Endothelial cell of umbilical vein (primary cell): Measurements from ENCODE around the gene CBLC. TPM values are rescaled to one million over a fixed set of nuclear protein-coding genes. Genes with fewer than 3 reads are reported as not detected.

Source experiments
- BruUV-seq: library from RNA; stranded (reverse); fragments of 400-500 nt; replicated peaks from 2 replicates; lab custom pipeline; 2021; lab: Mats Ljungman, UMichigan
- CTCF ChIA-PET: fragments of 300-600, 350-600 bp; sonication (Branson Sonifier 250); formaldehyde crosslinking; loops from one replicate; lab custom pipeline; 2021; ENCODE audit warnings: antibody characterized with exemption, inconsistent platforms; lab: Charles Lee
- POLR2A ChIA-PET: fragments of 300-600, 350-600 bp; sonication (Branson Sonifier 250); formaldehyde crosslinking; loops from one replicate; lab custom pipeline; 2021; ENCODE audit warnings: antibody characterized with exemption, inconsistent platforms; lab: Charles Lee
- DNase-seq: peaks from one replicate; pipeline ENCODE4 v3.0.0-alpha.2; 2011; ENCODE audit warnings: low read depth, low spot score
- FAIRE-seq: peaks from 2 replicates; lab custom pipeline; 2011; peaks lifted over from hg19 to GRCh38; lab: Jason Lieb, UNC
- H2AFZ ChIP-seq: 2 replicates; pipeline ENCODE4 v1.6.0; 2012; ENCODE audit warnings: low read depth, low read length, control low read depth, inconsistent platforms
- H3K27ac ChIP-seq: 2 replicates; pipeline ENCODE4 v1.5.1; 2011; ENCODE audit warnings: low read depth, mild to moderate bottlenecking, control low read depth, low read length, moderate library complexity; ENCODE audit not compliant: insufficient read depth
- H3K27me3 ChIP-seq, 2 experiments: 2 replicates each; pipeline versions ENCODE4 v1.6.0 to v1.6.1; 2011; ENCODE audit warnings: low read length in 2 of 2, mixed read lengths in 1 of 2; ENCODE audit not compliant: control insufficient read depth in 2 of 2, insufficient read depth in 2 of 2
- H3K36me3 ChIP-seq, 2 experiments: 2 replicates in 1 of 2; 3 replicates in 1 of 2; pipeline ENCODE4 v1.5.1; 2011; ENCODE audit warnings: low read length in 2 of 2, mild to moderate bottlenecking in 1 of 2, moderate library complexity in 1 of 2; ENCODE audit not compliant: control insufficient read depth in 2 of 2, insufficient read depth in 2 of 2; ENCODE audit errors: extremely low read depth in 1 of 2
- H3K4me1 ChIP-seq: 3 replicates; pipeline ENCODE4 v1.5.1; 2011; ENCODE audit warnings: mild to moderate bottlenecking, low read length; ENCODE audit not compliant: control insufficient read depth, insufficient read depth; ENCODE audit errors: extremely low read depth
- H3K4me2 ChIP-seq: 2 replicates; pipeline ENCODE4 v1.6.1; 2011; ENCODE audit warnings: low read length, control low read depth, mixed read lengths; ENCODE audit not compliant: insufficient read depth
- H3K4me3 ChIP-seq, 3 experiments: fragments of 200-600 bp in 1 of 3; sonication (generic), shearing (Covaris generic) in 1 of 3; replicated peaks in 1 of 3; 2 replicates each; pipeline ENCODE4 v1.5.1; 2011 to 2016; ENCODE audit warnings: control low read depth in 3 of 3, low read length in 3 of 3, mild to moderate bottlenecking in 2 of 3, inconsistent platforms in 1 of 3, low read depth in 1 of 3, moderate library complexity in 1 of 3; ENCODE audit not compliant: insufficient read depth in 1 of 3
- H3K79me2 ChIP-seq: 2 replicates; pipeline ENCODE4 v1.6.0; 2012; ENCODE audit warnings: low read length, inconsistent platforms; ENCODE audit not compliant: control insufficient read depth, insufficient read depth
- H3K9ac ChIP-seq: replicated peaks from 2 replicates; pipeline ENCODE3; 2011; ENCODE audit warnings: low read length, control low read depth; ENCODE audit not compliant: insufficient read depth; ENCODE audit errors: extremely low read depth
- H3K9me1 ChIP-seq: replicated peaks from 3 replicates; pipeline ENCODE4 v1.6.0; 2011; ENCODE audit warnings: mild to moderate bottlenecking, low read length; ENCODE audit not compliant: control insufficient read depth, insufficient read depth; ENCODE audit errors: extremely low read depth
- H3K9me3 ChIP-seq: replicated peaks from 2 replicates; pipeline ENCODE4 v1.5.1; 2012; ENCODE audit warnings: low read length, inconsistent platforms; ENCODE audit not compliant: control insufficient read depth, insufficient read depth
- H4K20me1 ChIP-seq: replicated peaks from 2 replicates; pipeline ENCODE3; 2011; ENCODE audit warnings: mild to moderate bottlenecking, low read length; ENCODE audit not compliant: control insufficient read depth, insufficient read depth; ENCODE audit errors: extremely low read depth
- CTCF ChIP-seq, 2 donors: IDR thresholded peaks; 1 replicate in 1 of 2; 2 replicates in 1 of 2; pipeline ENCODE4 v1.5.1; 2011; ENCODE audit warnings: low read length in 2 of 2, mild to moderate bottlenecking in 2 of 2, moderate library complexity in 2 of 2, control low read depth in 1 of 2, inconsistent platforms in 1 of 2, low read depth in 1 of 2; ENCODE audit not compliant: insufficient read depth in 1 of 2; ENCODE audit errors: extremely low read depth in 1 of 2
- EZH2 ChIP-seq: IDR thresholded peaks from 2 replicates; pipeline ENCODE4 v1.6.1; 2012; ENCODE audit warnings: borderline replicate concordance, low read depth, mild to moderate bottlenecking, moderate library complexity, low read length, inconsistent platforms; ENCODE audit not compliant: severe bottlenecking
- FOS ChIP-seq: IDR thresholded peaks from 2 replicates; pipeline ENCODE4 v1.6.1; 2011; ENCODE audit warnings: mild to moderate bottlenecking, low read length, moderate library complexity, borderline replicate concordance; ENCODE audit not compliant: insufficient read depth
- GATA2 ChIP-seq: IDR thresholded peaks from 2 replicates; pipeline ENCODE4 v1.7.0; 2011; ENCODE audit warnings: low read depth, mild to moderate bottlenecking, moderate library complexity, mixed read lengths, low read length; ENCODE audit not compliant: insufficient read length, insufficient read depth
- JUN ChIP-seq: IDR thresholded peaks from 2 replicates; pipeline ENCODE4 v1.6.1; 2011; ENCODE audit warnings: borderline replicate concordance, low read depth; ENCODE audit not compliant: insufficient read length, insufficient read depth
- MAX ChIP-seq: IDR thresholded peaks from 2 replicates; pipeline ENCODE4 v1.6.1; 2011; ENCODE audit not compliant: insufficient read depth, insufficient read length
- MYC ChIP-seq: IDR thresholded peaks from one replicate; pipeline ENCODE4 v1.6.1; 2011; ENCODE audit warnings: mild to moderate bottlenecking, low read depth, low read length
- POLR2A ChIP-seq: IDR thresholded peaks from 2 replicates; pipeline ENCODE4 v1.6.1; 2012; ENCODE audit warnings: low read depth, mild to moderate bottlenecking, control low read depth, low read length
- POLR2AphosphoS5 ChIP-seq: IDR thresholded peaks from 2 replicates; pipeline ENCODE4 v1.6.1; 2012; ENCODE audit warnings: low read depth, mild to moderate bottlenecking, control low read depth, low read length, moderate library complexity; ENCODE audit not compliant: insufficient read depth
- dilution Hi-C: fragments of 300-500 bp; cut with MboI; formaldehyde crosslinking; loops from one replicate; pipeline ENCODE4 v1.15.0; 2019; ENCODE audit warnings: low sequenced_read_pairs; ENCODE audit not compliant: extremely low pct_ligation_motif_present
- intact Hi-C: fragments of 100-400 bp; cut with micrococcal nuclease; formaldehyde crosslinking; loops from one replicate; pipeline ENCODE4 v1.10.0; 2022
- polyA plus RNA-seq, 4 experiments: library from polyadenylated mRNA; depleted of rRNA in 3 of 4; stranded (reverse) in 3 of 4; unstranded in 1 of 4; fragments of >200 nt; gene quantifications; 2 replicates each; pipeline versions ENCODE4 v1.2.1 to v1.2.3, GENCODE V29; 2011 to 2012; ENCODE audit warnings: missing spikeins in 1 of 4
- total RNA-seq: library from RNA; stranded (reverse); gene quantifications from 2 replicates; pipeline ENCODE4 v1.2.3, GENCODE V29; 2021

CBLC gene
- total and polyA plus RNA-seq, 2 donors (not counting 3 experiments of a cell fraction or from before 2014, with no cell fraction given) = 0.04 TPM; not detected in 1

DNA sequence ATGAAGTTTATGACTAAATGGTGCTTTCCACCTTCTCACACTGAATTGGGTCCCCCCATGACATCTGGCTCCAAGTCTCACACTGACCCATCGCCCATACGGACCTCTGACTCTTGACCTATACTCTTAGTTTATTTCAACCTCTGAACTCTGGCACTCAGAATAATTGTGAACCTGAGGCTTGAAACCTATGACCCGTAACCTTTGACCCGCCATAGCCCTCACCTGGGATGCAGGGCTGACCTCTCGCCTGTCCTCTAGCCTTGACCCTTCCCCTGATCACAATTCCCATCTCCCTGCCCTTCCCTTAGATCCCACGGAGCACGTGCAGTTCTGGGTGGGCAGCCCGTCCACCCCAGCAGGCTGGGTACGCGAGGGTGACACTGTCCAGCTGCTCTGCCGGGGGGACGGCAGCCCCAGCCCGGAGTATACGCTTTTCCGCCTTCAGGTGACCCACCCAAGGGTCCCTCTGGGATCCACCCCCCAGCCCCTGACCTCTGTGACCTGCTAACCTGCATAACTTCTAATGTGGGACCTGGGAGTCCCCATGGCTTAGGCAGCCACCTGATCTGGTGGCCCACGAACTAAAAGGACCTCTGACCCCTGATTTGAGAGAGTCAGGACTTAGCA is 36.3 kb downstream of the CBLC start:
- FAIRE-seq (no peak), DNase-seq (no peak)
- ChIA-PET POLR2A (no interaction called here), CTCF (no interaction called here)
- Histone ChIP-seq H3K4me1 (peaks cover 6% of the 10 kb centered on the region), H3K9ac (no peak overlapping the region), H3K4me2 (no peak overlapping the region), H4K20me1 (no peaks in the 10 kb centered on the region), H2AFZ (no peak overlapping the region), H3K79me2 (no peaks in the 10 kb centered on the region), H3K27me3 (no peaks in the 10 kb centered on the region), H3K27ac (no peak overlapping the region), H3K9me3 (no peaks in the 10 kb centered on the region), H3K9me1 (no peaks in the 10 kb centered on the region), H3K4me3 (no peak overlapping the region), H3K36me3 (peaks cover 2 to 5% of the 10 kb centered on the region in 2 experiments)
- no TSS peak for BruUV-seq
- TF ChIP-seq EZH2 (no peak), GATA2 (no peak), MAX (no peak), MYC (no peak), CTCF (IDR thresholded peaks at IDR 0.05; ENCODE audit: extremely low read depth in 1 of 2, insufficient read depth in 1 of 2, low read depth in 1 of 2, low read length in 2 of 2) (no peak), FOS (no peak), JUN (no peak), POLR2AphosphoS5 (no peak), POLR2A (no peak)
- dilution Hi-C loops (no loop called here), intact Hi-C loops (no loop called here)
